Fibroblast of the conjunctiva (primary cell): ENCODE data around the gene KAT6B.
A peak's percentile ranks its signal among the peaks of the same experiment; 100 is the strongest.
"Not testable (repeated sequence)": the region's sequence is repeated elsewhere in the genome, so short reads cannot be mapped to it uniquely, and the experiment has no call there.

Source experiments
- DNase-seq: peaks from one replicate; pipeline ENCODE4 v3.0.0-alpha.2; 2010; ENCODE audit warnings: low read depth

KAT6B gene

DNA sequence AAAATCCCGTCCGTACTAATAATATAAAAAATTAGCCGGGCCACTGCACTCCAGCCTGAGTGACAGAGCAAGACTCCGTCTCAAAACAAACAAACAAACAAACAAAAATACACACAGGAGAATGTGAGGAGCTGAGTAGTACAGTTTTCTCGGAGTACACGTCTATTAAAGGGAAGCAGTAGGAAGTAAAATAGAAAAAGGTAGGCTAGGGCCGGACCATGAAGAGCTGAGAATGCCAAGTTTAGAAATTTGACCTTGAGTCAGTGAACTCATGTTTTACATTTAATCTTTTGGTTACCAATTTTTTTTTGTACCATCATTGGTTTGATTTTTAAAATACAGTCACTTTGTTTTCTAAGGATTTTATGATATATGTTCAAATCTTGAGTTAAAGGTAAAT lies 64.1 kb downstream of the KAT6B start:
- no peak for DNase-seq

DNA sequence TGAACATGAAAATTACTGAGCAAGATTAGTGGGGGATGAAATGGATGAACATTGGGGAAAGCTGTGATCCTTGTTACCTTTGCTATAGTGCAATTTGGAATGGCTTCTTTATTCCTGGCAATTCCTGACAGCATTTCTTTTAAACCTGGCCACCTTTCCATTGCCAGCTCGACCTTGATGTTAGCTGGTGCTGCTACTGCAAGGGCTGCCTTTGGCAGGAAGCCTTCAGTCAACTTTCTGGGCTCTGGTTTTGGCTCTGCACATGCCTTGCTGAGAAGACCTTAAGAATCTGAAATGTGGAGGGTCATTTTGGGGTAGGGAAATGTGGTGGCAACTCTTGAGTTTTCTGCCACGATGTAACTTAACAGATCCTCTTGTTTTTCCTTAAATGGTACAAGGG lies 64.7 kb downstream of the KAT6B start:
- DNase-seq: no peak

DNA sequence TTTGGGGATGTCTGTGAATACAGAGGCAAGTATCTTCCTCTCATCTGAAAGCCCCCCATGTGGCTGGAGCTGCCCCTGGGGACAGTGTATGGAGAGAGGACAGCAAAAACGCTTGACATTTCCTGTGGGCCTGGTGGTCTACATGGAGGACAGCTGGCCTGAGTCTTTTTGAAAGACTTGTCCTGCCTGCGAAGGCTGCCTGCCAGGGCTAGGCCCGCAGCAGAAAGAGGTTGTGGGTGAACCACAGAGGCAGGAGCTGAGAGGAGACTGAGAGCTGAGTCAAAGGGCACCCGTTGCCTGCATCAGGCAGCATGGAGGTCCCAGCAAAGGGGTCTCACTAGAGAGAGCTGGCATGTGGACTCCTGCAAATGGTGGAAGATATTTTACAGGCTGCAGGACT lies 66.4 kb downstream of the KAT6B start:
- no peak for DNase-seq

DNA sequence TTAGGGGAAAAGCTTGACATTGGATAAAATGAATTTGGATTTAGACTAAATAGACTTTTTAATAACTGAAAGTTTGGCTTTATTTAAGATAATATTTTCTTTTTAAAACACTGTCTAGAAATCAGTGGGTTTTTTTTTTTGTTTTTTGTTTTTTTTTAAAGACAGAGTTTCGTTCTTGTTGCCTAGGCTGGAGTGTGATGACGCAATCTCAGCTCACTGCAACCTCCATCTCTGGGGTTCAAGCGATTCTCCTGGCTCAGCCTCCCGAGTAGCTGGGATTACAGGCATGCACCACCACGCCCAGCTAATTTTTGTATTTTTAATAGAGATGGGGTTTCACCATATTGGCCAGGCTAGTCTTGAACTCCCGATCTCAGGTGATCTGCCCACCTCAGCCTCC lies 66.9 kb downstream of the KAT6B start:
- not testable (repeated sequence) for DNase-seq

DNA sequence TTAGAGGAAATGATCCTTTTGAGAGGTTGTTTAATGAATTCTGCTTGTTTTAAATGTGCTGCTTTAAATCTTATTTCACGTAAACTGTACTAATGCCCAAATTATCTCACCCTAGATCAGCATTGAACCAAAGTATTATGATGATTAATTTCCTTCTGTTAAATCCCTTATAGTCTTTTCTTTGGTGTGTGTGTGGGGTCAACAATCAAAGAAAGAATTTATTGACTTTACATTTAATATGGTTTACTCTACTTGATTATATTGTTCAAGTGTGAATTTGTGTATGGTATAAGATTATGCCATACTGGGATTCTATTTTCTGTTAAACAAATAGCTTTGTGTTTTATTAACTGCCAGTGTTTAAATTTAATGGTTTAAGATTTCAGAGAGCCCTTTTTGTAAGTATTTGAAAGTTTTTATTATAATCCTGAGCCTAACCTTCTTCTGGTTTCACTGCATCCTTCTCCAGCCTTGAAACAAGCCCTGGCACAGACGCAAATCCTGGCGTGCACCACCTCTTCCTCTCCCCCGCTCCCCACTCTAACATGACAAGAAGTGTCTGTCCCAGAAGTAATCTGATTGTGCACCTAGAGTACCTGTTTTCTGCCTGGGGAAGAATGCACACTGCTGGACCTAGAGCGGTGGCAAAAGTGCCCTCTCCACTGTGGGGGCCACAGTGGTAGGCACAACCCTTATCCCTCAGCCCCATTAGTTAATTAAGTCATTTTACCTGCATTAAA lies 70.6 kb downstream of the KAT6B start:
- no peak for DNase-seq

DNA sequence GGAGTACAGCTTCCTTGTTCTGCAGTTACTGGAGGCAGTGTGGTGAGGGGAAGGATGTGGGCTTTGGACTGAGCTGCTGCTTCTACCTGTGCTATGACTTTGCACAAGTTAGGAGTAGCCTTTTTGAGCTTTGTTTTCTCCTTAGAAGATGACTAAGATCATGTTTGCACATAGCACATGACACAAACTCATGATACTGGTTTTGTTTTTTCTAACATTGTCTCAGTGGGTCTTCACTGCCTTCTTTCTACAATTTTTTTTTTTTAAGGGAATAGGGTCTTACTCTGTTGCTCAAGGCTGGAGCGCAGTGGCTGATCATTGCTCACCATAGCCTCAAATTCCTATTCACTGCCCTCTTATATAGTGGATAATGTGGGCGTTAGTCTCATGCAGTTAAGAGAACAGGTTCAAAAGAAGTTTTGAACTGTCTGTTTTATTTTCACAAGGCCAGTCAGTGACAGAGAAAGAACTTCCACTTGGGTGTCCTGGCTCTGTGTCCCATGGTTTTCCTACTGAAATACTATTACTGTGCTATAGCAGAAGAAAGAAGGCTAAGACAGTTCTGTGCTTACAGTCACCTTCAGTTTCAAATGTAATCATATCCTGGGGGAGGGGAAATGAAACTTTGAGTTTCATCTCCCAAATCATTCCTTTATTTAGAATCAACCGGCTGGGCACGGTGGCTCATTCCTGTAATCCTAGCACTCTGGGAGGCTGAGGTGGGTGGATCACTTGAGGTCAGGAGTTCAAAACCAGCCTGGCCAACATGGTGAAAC lies 72.0 kb downstream of the KAT6B start:
- no peak for DNase-seq

DNA sequence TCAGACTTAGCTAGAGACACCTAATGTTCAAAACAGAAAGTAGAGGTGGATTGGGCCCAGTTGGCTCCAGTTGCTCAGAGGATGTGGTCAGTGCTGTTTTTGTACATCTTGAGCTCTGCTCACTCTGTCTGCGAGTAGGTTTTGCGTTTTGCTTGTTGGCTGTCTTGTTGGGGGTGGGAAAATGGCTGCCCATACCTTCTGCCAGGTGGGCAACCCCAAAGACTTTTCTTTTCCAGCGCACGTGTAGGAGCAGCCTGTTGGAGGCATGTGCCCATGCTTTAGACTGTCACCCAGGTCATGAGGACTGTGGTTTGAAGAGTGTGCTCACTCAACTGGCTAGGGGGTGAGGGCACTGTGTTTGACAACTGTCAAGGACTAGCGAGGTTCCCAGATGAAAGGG lies 73.9 kb downstream of the KAT6B start:
- no peak for DNase-seq

DNA sequence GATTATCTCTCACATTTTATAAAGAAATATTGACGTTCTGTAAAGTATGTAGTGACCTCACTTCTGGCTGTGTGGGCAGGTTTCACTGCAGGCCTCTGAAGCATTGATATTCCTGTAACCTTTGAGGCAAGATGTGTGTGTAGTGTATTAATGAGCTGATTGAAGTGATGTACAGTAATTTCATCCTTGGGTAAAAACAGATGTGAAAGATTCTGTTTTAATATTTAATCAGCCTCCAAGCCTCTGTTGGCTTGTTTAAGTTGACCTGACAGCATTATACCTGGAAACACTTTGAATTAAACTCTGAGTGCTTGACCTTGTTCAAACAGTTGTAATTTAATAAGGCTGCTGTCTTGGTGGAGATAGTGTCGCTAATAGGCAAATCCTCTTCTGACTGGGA lies 74.9 kb downstream of the KAT6B start:
- DNase-seq: no peak

DNA sequence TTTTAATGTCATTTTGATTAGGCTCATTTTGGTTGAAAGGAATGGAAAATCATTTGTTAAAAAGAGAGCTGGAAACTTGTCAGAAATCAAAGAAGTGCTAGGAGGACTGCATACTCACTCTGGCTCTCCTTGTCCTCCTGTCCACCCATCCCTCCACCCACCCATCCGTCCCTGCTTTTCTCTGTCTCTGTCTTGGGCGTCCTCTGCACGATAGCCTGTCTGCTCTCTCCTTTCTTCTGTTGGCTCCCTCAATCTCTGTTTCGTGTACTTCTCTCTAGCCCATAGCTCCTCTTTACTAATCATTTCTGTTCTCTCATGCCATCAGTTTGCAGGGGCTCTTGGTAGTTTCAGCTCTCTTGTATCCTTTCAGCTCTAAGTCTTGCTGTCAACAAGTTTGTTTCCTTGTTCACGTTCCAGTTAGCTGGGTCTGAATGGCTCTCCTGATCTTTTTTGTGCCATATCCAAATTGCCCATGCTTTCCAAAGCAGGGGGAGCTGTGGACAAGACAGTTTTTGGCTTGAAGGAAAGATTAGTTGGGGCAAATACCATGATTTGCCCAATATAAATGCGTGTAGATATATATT lies 75.6 kb downstream of the KAT6B start:
- no peak for DNase-seq

DNA sequence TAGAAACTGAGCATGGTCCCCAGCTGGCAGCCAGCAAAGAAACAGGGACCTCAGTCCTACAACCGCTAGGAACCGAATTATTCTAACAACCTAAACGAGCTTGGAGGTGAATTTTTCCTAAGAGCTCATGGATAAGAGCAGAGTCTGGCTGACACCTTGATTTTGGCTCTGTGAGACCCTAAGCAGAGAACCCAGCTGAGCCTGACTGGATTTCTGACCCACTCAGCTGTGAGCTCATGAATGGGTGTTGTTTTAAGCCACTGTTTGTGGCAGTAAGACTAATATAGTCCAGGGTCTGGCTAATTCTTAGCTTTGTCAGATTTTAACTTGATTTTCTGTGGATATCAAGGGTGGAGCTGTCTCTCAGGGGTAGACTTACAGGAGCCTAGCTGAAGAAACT lies 77.1 kb downstream of the KAT6B start:
- DNase-seq: no peak

DNA sequence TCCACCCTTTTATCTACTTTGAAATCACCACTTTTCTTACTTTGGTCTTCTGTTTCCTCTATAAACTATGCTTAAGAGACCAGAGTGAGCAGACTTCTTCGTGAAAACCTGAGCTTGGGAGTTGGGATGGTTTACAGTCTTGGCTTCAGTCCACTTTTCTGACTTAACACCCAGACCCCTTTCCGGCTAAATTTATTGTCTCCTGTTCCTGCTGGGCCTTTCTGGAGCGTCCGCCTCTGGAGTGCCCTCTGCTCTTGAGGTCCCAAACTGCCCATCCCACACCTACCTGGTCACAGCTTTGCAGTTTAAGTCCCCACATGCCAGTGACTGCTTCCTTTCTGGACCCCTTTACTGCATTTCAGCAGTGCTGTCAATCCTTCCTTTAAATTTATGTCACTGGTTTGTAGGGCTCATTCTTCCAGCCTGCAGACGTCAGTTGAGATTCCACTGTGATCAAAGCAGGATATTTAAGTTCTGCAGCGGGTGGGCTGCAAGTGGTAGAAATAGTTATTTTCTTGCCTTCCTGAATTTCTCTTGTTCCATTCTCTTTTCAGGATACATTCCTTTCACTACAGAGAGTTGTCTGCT lies 80.3 kb downstream of the KAT6B start:
- DNase-seq: no peak

DNA sequence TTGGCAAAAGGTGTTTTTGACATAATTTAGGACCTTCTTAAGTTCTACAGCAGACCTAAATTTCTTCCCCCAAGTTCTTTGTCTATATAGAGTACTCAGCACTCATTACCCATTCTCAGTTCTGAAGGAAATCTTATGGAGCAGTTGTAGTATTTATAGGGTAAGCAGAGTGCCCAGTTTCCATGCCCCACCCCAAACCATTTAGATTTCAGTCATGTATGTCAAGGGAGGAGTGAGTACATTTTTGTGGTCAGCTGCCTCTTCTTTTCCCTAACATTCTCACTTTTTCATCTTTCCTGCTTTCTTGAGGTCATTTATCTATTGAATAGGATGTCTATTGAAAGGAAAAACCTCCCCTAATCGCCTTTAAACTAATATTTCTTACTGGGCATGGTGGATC lies 83.3 kb downstream of the KAT6B start:
- no peak for DNase-seq

DNA sequence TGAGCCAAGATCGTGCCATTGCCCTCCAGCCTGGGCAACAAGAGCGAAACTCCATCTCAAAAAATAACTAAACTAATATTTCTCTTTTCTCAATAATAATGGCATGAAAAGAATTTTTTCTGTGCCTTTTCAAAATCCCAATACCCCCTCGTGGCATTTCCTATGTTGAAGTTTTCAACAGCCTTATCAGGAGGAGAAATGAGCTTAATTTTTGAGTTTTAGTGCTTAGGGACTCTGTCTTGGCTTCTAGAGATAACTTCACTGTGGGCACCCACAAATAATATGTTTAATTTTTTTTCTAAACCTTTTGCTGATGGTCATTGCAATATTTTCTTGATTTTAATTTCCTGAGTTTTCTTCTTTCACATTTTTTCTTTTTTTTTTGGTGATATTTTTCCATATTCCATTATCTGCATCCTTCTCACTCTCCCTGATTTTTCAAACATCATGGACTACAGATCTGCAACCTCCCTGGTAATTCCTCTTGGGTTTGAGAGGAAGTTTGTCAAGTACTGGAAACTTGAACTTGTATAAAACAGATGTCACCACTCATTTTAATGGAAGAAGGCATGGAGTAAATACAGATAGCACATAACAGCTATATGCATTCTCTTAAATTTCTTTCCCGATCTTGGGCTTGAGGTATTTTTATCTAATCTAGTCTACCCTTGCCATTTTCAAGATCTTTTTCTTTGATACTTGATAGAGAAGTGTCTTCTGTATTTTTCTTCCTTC lies 84.0 kb downstream of the KAT6B start:
- DNase-seq: no peak

DNA sequence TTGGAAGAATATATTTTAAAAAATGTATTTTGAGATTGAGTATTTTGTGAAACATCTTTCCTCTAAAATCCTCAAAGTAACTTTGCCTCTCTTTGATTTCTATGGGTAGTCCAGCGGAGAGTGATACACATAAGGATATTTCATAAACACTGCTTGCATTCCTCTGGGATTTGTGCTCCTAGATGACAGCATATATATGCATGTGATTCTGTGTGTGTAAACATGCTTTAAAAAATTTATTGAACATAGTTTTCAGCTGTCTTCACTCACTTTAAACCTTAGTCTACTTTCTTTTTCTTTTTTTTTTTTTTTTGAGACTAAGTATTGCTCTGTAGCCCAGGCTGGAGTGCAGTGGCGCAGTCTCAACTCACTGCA lies 84.6 kb downstream of the KAT6B start:
- no peak for DNase-seq

DNA sequence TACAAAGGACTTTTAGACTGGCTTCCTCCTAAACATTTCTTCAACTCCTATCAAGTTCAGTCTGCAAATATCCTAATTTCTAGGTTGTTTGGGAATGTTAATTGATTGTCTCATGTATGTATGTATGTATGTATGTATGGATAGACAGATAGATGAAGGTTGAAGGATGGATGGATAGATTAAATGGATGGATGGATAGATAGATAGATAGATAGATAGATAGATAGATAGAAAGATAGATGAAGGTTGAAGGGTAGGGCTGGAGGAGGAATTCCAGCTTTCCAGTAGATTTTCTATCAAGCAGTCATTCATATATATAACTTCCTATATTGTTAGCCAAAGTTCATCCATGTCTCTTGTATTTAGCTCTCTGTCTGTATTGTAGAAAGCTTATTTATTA lies 85.8 kb downstream of the KAT6B start:
- DNase-seq: no peak

DNA sequence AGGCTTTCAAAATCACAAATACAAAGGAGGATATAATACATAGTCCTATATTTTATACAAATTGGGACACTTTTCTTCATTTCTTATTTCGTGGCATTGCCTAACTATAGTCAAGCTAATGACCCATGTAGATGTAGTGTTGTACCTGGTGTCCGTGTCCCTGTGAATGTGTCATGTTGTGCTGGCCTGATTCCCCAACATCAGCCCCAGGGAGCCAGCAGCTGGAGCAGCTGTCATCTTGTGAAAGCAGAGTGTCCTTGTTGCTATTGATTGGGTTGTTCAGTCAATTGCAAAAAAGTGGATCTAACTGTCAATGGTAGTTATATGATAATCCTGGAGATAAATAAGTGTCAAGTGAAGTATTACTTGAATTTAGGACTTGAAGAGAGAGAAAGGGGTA lies 86.3 kb downstream of the KAT6B start:
- DNase-seq: no peak

DNA sequence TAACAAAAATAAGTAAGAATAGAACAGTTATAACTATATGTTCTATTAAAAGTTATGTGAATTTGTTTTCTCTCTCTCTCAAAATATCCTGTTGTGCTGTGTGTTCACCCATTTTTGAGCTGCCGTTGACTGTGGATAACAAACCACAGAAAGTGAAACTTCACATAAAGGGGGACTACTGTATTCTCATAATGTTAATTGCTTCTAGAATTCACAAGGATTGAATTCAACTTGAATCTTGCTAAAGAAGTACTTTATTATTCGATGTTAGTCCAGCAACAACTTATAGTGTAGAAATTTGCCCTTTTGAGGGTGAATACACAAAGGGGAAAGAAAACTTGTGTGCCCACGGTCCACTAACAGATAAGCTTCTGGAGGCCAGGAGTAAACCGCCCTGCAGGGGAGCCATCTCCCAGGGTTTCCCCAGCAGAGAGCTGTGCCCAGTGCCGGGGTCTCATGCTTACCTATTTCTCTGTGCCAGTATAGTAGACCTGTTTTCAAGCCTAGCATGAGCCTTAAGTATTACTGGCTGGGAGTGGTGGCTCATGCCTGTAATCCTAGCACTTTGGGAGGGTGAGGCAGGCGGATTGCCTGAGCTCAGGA lies 87.1 kb downstream of the KAT6B start:
- DNase-seq: no peak

DNA sequence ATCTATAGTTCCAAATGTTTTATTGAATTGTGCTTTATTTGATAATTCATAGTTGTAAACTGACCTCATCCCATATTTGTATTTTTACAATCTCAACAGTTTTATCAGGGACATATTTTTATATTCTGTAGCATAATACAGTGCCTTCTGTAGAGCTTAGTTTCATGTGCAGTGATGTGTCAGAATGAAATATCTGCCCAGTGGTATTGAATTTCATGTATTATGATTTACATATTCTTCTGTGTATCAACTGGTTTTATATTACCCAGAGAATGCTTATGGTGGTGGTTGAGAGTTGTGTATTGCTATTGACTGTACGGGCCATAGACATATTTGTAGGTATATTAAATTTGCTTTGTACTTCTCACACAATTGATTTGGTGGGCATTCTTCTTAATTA lies 89.9 kb downstream of the KAT6B start:
- no peak for DNase-seq

DNA sequence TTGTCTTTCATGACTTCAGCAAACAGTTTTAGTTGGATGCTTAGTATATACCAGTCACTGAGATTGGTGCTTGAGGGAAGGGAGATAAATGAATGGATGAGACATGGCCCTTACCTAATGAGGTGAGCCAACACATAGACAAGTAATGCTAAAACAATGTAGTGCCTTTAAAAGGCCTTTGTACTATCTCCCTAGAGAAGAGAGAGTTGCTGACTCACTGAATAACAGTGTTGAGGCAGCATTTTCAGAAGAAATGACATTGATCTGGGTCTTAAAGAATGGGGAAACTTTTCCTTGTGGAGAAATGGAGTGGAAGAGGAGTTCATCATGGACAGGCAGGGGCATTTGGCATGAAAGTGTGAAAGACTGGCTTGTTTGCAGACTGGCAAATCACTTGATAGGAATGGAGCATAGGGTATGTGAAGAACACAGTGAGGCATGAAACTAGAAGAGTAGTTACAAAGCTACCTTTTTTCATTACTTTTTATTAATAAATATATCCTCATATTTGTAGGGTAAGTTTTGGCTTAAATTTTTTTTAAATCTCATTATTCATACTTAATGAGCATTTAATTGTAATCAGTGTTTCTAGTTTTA lies 91.2 kb downstream of the KAT6B start:
- DNase-seq: peak; percentile 22

DNA sequence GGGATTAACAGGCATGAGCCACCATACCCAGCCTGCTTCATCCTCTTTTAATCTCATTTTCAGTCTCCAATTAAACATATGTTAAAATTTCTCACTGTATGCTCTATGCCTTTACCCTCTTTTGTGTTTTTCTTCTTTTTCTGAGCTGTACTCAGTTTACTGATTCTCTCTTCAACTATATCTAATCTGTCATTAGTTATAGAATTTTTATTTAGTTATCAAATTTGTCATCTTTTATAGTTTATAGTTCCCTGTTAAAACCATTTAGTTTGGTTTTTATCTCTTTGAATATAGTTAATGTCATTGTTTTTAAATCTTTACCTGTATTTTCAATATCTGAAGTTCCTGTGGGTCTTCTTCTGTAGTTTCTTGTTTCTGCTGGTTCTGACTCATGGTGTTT lies 93.3 kb downstream of the KAT6B start:
- no peak for DNase-seq

DNA sequence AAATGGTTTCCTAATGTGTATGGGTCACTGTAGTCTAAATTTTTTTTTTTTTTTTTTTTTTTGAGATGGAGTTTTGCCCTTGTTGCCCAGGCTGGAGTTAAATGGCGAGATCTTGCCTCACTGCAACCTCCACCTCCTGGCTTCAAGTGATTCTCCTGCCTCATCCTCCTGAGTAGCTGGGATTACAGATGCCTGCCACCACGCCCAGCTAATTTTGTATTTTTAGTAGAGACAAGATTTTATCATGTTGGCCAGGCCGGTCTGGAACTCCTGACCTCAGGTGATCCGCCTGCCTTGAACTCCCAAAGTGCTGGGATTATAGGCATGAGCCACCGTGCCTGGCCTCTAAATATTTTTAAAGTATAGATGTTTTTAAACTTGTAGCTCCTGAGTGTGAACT lies 94.7 kb downstream of the KAT6B start:
- DNase-seq: not testable (repeated sequence)

DNA sequence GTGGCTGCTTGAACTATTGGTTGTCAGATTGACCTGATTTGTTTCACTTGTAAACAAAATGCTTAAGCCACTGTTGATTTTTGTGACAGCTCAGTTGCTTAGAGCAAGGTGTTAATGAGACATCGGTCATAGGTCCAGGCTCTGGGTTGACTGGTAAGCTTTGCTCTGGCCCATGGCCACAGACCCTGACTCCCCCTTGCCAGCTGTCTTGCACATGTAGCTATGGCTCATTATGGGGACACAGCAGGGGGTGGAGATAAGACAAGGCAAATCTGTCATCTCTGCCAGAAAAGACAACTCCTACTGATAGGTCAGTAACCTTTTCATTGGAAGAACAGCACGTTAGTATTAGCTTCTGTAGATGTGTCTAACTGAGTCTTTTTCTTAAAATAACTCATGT lies 95.3 kb downstream of the KAT6B start:
- no peak for DNase-seq
